Measurements from ENCODE around the gene NHP2.

The NHP2 gene

GRCh38 chr5:178142642-178143041 lies 11.0 kb downstream of the NHP2 start:
- peaks cover 43% of the 10 kb centered on the region for H3K36me3 ChIP-seq (replicated peaks; ENCODE audit: low read depth, low read length)

DNA sequence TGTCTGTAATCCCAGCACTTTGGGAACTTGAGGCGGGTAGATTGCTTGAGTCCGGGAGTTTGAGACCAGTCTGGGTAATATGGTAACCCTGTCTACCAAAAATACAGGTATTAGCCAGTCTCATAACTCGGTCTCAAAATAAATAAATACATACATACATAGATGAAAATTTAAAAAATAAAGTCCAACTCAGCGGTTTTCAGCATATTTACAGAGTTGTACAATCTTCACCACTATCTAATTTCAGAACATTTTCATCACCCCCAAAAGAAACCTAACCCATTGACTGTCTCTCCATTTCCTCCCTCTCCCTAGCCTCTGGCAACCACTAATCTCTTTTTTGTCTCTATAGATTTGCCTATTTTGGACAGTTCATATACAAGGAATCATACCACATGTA lies 12.1 kb downstream of the NHP2 start:
- peaks cover 32% of the 10 kb centered on the region for H3K36me3 ChIP-seq (replicated peaks; ENCODE audit: low read depth, low read length)
- H3K27me3 ChIP-seq (ENCODE audit: low read depth, low read length): no peaks in the 10 kb centered on the region
- no peaks in the 10 kb centered on the region for H3K9me3 ChIP-seq (ENCODE audit: insufficient read depth, low read length)
- no peaks in the 10 kb centered on the region for H4K20me1 ChIP-seq (ENCODE audit: insufficient read depth, low read length)
- no peak overlapping the region for H2AFZ ChIP-seq (ENCODE audit: low read depth, low read length)
- H3K4me2 ChIP-seq (ENCODE audit: low read length): no peak overlapping the region
- no peak overlapping the region for H3K9ac ChIP-seq (ENCODE audit: low read length)
- peaks cover 5% of the 10 kb centered on the region; the same call in 1 of the 2 replicates for H3K4me1 ChIP-seq (ENCODE audit: low read length)
- no peaks in the 10 kb centered on the region for H3K79me2 ChIP-seq (ENCODE audit: low read length)
- no peak for TF ChIP-seq EZH2phosphoT487 (IDR thresholded peaks at IDR 0.05; ENCODE audit: low read depth)
- TF ChIP-seq CTCF (IDR thresholded peaks at IDR 0.05; ENCODE audit: low read depth, low read length): no peak
- H3K4me3 ChIP-seq (ENCODE audit: low read length): no peak overlapping the region
- no peak overlapping the region for H3K27ac ChIP-seq (ENCODE audit: low read length)

More at GRCh38 chr5:178142642-178143041, 11.0 kb downstream of the NHP2 start:
- no peaks in the 10 kb centered on the region for H3K9me3 ChIP-seq (ENCODE audit: insufficient read depth, low read length)
- no peaks in the 10 kb centered on the region for H4K20me1 ChIP-seq (ENCODE audit: insufficient read depth, low read length)
- no peaks in the 10 kb centered on the region for H3K79me2 ChIP-seq (ENCODE audit: low read length)
- no peak overlapping the region for H3K27ac ChIP-seq (ENCODE audit: low read length)
- no peak overlapping the region for H3K4me3 ChIP-seq (ENCODE audit: low read length)
- no peak overlapping the region for H3K9ac ChIP-seq (ENCODE audit: low read length)
- no peak for TF ChIP-seq CTCF (IDR thresholded peaks at IDR 0.05; ENCODE audit: low read depth, low read length)
- TF ChIP-seq EZH2phosphoT487 (IDR thresholded peaks at IDR 0.05; ENCODE audit: low read depth): no peak
- H3K4me1 ChIP-seq (ENCODE audit: low read length): peaks cover 6% of the 10 kb centered on the region; the same call in 1 of the 2 replicates
- H3K4me2 ChIP-seq (ENCODE audit: low read length): no peak overlapping the region
- no peak overlapping the region for H2AFZ ChIP-seq (ENCODE audit: low read depth, low read length)
- no peaks in the 10 kb centered on the region for H3K27me3 ChIP-seq (ENCODE audit: low read depth, low read length)

GRCh38 chr5:178137991-178138390 lies 15.7 kb downstream of the NHP2 start:
- TF ChIP-seq CTCF (IDR thresholded peaks at IDR 0.05; ENCODE audit: low read depth, low read length) (no peak), EZH2phosphoT487 (IDR thresholded peaks at IDR 0.05; ENCODE audit: low read depth) (no peak)
- no peak overlapping the region for H3K4me2 ChIP-seq (ENCODE audit: low read length)
- H3K79me2 ChIP-seq (ENCODE audit: low read length): peaks cover 11% of the 10 kb centered on the region
- no peak overlapping the region for H3K27ac ChIP-seq (ENCODE audit: low read length)
- no peaks in the 10 kb centered on the region for H3K9me3 ChIP-seq (ENCODE audit: insufficient read depth, low read length)
- peaks cover 27% of the 10 kb centered on the region for H3K36me3 ChIP-seq (replicated peaks; ENCODE audit: low read depth, low read length)
- no peak overlapping the region for H2AFZ ChIP-seq (ENCODE audit: low read depth, low read length)
- no peak overlapping the region for H3K4me3 ChIP-seq (ENCODE audit: low read length)
- H4K20me1 ChIP-seq (ENCODE audit: insufficient read depth, low read length): no peaks in the 10 kb centered on the region
- no peaks in the 10 kb centered on the region for H3K4me1 ChIP-seq (ENCODE audit: low read length)
- no peaks in the 10 kb centered on the region for H3K27me3 ChIP-seq (ENCODE audit: low read depth, low read length)
- H3K9ac ChIP-seq (ENCODE audit: low read length): no peak overlapping the region

- Histone ChIP-seq H3K79me2 (ENCODE audit: low read length) (peaks cover 17% of the 10 kb centered on the region), H2AFZ (ENCODE audit: low read depth, low read length) (no peak overlapping the region), H3K27ac (ENCODE audit: low read length) (no peak overlapping the region), H3K9ac (ENCODE audit: low read length) (no peak overlapping the region), H3K9me3 (ENCODE audit: insufficient read depth, low read length) (no peaks in the 10 kb centered on the region), H3K4me1 (ENCODE audit: low read length) (no peaks in the 10 kb centered on the region), H3K4me2 (ENCODE audit: low read length) (no peak overlapping the region), H3K4me3 (ENCODE audit: low read length) (no peak overlapping the region), H3K36me3 (replicated peaks; ENCODE audit: low read depth, low read length) (peaks cover 22% of the 10 kb centered on the region), H3K27me3 (ENCODE audit: low read depth, low read length) (no peaks in the 10 kb centered on the region), H4K20me1 (ENCODE audit: insufficient read depth, low read length) (no peaks in the 10 kb centered on the region)
- TF ChIP-seq EZH2phosphoT487 (IDR thresholded peaks at IDR 0.05; ENCODE audit: low read depth) (no peak), CTCF (IDR thresholded peaks at IDR 0.05; ENCODE audit: low read depth, low read length) (no peak)
Observed at GRCh38 chr5:178136990-178137389, 16.7 kb downstream of the NHP2 start.
